Immature natural killer cell (primary cell): Measurements from ENCODE around the gene CCIN. TPM values are rescaled to one million over a fixed set of nuclear protein-coding genes. Genes with fewer than 3 reads are reported as not detected.

ENCODE experiments used
- DNase-seq, 3 donors: peaks; one replicate each; pipeline ENCODE4 v3.0.0; 2022; ENCODE audit warnings: mixed read lengths in 1 of 3
- H3K27ac Mint-ChIP-seq, 6 donors: one replicate each; pipeline ENCODE4 v1.8.0; 2020; ENCODE audit warnings: mixed read lengths in 6 of 6, mild to moderate bottlenecking in 5 of 6, inconsistent platforms in 4 of 6, moderate library complexity in 3 of 6
- H3K27me3 Mint-ChIP-seq, 3 donors: one replicate each; pipeline ENCODE4 v1.8.0; 2020 to 2021; ENCODE audit warnings: low read depth in 3 of 3, mild to moderate bottlenecking in 3 of 3, mixed read lengths in 3 of 3, moderate library complexity in 3 of 3, inconsistent platforms in 1 of 3
- H3K36me3 Mint-ChIP-seq, 3 donors: one replicate each; pipeline ENCODE4 v1.8.0; 2020; ENCODE audit warnings: mixed read lengths in 3 of 3, inconsistent platforms in 2 of 3, mild to moderate bottlenecking in 2 of 3
- H3K4me1 Mint-ChIP-seq, 2 donors: one replicate each; pipeline ENCODE4 v1.8.0; 2020; ENCODE audit warnings: inconsistent platforms in 2 of 2, mild to moderate bottlenecking in 2 of 2, mixed read lengths in 2 of 2, moderate library complexity in 1 of 2
- H3K4me3 Mint-ChIP-seq, 5 donors: one replicate each; pipeline ENCODE4 v1.8.0; 2020; ENCODE audit warnings: mild to moderate bottlenecking in 5 of 5, mixed read lengths in 5 of 5, inconsistent platforms in 3 of 5, moderate library complexity in 3 of 5
- H3K9me3 Mint-ChIP-seq, 6 donors: one replicate each; pipeline ENCODE4 v1.8.0; 2020; ENCODE audit warnings: mild to moderate bottlenecking in 6 of 6, mixed read lengths in 6 of 6, inconsistent platforms in 4 of 6, moderate library complexity in 3 of 6
- polyA plus RNA-seq, 3 donors: library from polyadenylated mRNA; unstranded; fragments of 300-500 nt; fragmentation: Illumina TruSeq; gene quantifications; one replicate each; pipeline ENCODE4 v1.2.3, GENCODE V29; 2021

CCIN gene
- polyA plus RNA-seq, 3 donors from 2014 or later, result 0.43 TPM; not detected in 2

DNA sequence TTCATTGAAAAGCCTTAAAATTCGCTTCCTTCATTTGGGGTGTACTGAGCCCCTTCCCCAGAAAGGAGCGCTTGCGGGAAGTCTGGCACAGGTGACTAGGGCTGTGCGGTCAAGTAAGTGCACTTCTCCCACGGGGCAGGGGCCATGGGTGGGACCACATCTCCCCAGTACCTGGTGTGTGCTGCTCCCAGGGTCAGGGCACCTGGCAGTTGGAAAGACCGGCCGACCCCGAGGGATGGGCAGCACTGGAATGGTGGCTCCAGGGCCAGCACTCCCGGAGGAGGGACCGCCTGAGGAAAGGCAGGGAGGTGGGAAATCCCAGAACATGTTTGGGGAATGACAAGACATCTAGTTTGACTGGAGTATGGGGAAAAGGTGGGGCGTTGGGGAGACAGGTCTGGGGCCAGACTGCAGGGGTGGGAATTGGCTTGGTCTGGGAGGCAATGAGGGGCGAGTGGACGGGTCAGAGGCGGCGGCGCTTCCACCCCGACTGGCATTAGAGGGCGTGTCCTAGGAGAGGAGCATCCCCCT, 33.4 kb upstream of the CCIN start:
- Mint-ChIP-seq H3K27ac (peak overlapping the region; percentile 63 to 95 (median 86)), H3K36me3 (no peaks in the 10 kb centered on the region), H3K4me3 (peak overlapping the region; percentile 76 to 84 (median 79)), H3K9me3 (no peaks in the 10 kb centered on the region), H3K4me1 (peaks cover 43 to 47% of the 10 kb centered on the region in 2 donors), H3K27me3 (peaks cover 2 to 9% (median 6%) of the 10 kb centered on the region in 3 donors)
- DNase-seq, result no peak

DNA sequence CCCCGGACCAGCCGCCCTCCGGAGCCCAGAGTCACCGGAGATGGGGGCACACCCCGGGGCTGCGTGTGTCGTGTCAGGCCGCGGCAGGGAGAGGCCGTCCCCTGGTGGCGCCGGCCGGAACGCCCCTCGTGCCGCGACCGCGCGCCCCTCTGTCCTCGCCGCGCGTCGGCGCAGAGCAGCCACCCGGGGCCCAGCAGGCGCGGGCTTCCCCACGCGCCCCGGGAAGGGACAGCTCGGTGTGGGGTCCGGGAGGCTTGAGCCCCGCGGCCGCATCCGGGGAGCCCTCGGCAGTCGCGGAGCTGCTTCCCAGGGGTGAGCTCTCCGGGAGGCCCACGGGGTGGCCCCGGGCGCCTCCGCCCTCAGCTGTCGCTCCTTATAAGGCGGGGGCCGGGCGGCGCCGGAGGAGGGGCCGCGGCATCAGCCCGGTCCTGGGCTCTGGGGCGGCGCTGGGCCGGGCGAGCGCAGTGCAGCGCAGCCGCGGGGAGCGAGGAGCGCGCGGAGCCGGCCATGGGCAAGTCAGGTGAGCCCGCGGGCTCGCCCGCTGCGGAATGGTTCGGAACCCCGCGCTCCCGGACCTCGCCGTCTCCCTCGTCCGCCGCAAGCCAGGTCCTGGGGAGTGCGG, 32.8 kb upstream of the CCIN start, which contains the start of gene GLIPR2:
Gene GLIPR2 (plus strand): TSS at position 462 of the 622 bp plus-strand sequence. CDS start 46 bp downstream, at position 508.
- peaks cover 49 to 53% of the 10 kb centered on the region in 2 donors for H3K4me1 Mint-ChIP-seq
- DNase-seq, result peak; percentile 83 to 84 (median 83)
- peak within 1 kb of the TSS; percentile 98 to 100 (median 100) for H3K27ac Mint-ChIP-seq
- H3K9me3 Mint-ChIP-seq, result no peaks in the 10 kb centered on the region
- H3K27me3 Mint-ChIP-seq, result peaks cover 2 to 9% (median 6%) of the 10 kb centered on the region in 3 donors
- H3K36me3 Mint-ChIP-seq, result no peaks in the 10 kb centered on the region
- H3K4me3 Mint-ChIP-seq, result peak within 1 kb of the TSS; percentile 93 to 100 (median 97)

DNA sequence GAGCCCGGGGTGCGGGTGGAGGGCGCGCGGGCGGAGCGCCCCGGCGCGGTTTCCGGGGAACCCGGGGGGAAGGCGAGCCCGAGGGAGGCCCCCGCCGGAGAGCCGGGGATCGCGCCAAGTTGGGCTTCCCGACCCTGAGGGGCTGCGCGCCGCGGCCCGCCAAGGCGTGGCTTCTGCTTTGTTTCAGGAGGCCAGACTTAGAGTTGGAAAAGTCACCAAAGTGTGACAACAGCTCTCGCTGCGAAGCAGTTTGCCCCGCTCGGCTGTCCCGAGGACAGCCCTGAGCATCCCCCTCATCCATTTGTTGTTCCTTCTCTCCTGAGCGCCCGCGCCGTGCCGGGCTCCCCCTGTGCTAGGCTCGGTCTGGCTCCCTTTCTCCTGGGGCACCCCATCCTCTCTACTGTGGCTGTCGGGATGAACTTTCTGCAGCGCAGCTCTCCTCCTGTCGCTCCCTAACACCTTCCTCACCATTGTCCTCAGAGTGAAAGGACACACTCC, 32.2 kb upstream of the CCIN start:
- no peak for DNase-seq

DNA sequence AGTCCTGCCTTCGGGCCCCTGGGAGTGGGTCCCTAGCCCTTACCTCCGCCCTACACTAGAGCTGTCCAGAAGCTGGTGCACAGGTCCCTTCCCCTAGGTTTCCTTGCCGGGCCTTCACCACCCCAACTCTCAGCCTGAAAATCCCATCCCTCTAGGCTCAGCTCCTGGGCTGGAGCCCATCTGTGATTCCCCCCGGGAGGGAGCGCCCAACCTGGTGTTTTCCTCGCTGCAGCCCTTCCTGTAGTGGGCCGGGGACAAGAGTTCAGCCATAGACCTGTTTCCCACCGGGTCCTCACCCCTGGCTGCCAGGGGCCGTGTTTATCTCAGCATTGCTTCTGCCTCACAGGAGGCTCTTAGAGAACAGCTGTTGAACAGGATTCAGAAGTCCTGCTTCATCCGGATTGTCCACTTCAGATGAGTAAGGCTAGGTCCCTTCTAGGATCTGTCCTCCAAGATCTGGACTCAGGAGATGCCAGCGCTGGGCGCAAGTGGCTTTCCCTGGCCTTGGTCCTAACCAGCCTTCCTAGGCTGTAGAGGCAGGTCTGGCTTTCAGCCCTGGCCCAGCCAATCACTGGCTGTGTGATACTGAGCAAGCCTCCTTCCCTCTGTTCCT, 31.7 kb upstream of the CCIN start:
- peaks cover 0 to 9% (median 6%) of the 10 kb centered on the region in 3 donors for H3K27me3 Mint-ChIP-seq
- DNase-seq, result no peak
- peaks cover 60 to 64% of the 10 kb centered on the region in 2 donors for H3K4me1 Mint-ChIP-seq
- H3K9me3 Mint-ChIP-seq, result no peaks in the 10 kb centered on the region
- H3K27ac Mint-ChIP-seq, result peak overlapping the region; percentile 98 to 100 (median 100)
- peak overlapping the region; percentile 93 to 100 (median 97) for H3K4me3 Mint-ChIP-seq
- H3K36me3 Mint-ChIP-seq, result no peaks in the 10 kb centered on the region

More for the DNA sequence above, 32.2 kb upstream of the CCIN start:
- Mint-ChIP-seq H3K27ac (peak overlapping the region; percentile 98 to 100 (median 100)), H3K36me3 (no peaks in the 10 kb centered on the region), H3K4me3 (peak overlapping the region; percentile 93 to 100 (median 97)), H3K27me3 (peaks cover 0 to 9% (median 6%) of the 10 kb centered on the region in 3 donors), H3K4me1 (peaks cover 55 to 59% of the 10 kb centered on the region in 2 donors), H3K9me3 (no peaks in the 10 kb centered on the region)

DNA sequence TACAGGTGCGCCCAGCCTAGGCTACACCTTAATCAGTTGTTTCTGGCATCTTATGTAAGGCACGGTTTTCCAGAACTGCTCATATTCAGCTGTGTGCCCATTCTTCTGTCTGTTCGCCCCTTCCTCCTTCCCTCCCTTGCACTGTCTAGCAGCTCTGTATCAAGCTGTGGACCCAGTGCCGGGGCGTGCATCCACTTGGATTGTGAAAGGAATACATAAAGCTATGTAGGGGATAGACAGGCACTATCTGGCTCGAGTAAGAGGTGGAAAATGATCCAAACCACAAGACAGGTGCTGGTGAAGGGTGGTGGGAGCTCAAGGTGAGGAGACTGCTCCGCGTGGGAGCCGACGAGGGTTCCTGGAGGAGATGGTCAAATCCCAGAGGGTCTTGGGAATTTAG, 30.7 kb upstream of the CCIN start:
- peaks cover 70 to 74% of the 10 kb centered on the region in 2 donors for H3K4me1 Mint-ChIP-seq
- H3K36me3 Mint-ChIP-seq, result peaks cover 0 to 3% (median 0%) of the 10 kb centered on the region in 3 donors
- H3K27ac Mint-ChIP-seq, result peak overlapping the region; percentile 91 to 100 (median 100)
- H3K4me3 Mint-ChIP-seq, result peak overlapping the region; percentile 93 to 100 (median 97)
- H3K9me3 Mint-ChIP-seq, result no peaks in the 10 kb centered on the region
- no peak for DNase-seq
- peaks cover 0 to 10% (median 6%) of the 10 kb centered on the region in 3 donors for H3K27me3 Mint-ChIP-seq

DNA sequence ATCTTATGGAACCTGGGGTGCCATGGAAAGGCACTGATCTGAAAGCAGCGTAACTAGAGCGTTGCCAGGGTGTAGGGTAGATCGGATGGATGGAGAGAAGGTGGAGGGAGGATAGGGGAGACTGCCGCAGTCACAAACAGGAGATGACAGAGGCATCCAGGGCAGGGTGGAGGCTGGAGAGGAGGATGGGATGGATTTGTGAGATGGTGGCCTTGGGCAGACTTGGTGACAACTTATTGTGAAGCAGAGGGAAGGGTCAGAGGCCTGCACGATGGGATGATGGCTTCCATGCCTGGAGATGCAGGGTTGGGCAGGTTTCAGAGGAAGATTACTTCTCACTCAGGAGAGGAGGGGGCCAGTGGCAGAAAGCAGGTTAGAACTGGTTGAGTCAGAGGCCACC, 30.3 kb upstream of the CCIN start:
- peak overlapping the region; percentile 93 to 100 (median 97) for H3K4me3 Mint-ChIP-seq
- peaks cover 0 to 3% (median 0%) of the 10 kb centered on the region in 3 donors for H3K36me3 Mint-ChIP-seq

DNA sequence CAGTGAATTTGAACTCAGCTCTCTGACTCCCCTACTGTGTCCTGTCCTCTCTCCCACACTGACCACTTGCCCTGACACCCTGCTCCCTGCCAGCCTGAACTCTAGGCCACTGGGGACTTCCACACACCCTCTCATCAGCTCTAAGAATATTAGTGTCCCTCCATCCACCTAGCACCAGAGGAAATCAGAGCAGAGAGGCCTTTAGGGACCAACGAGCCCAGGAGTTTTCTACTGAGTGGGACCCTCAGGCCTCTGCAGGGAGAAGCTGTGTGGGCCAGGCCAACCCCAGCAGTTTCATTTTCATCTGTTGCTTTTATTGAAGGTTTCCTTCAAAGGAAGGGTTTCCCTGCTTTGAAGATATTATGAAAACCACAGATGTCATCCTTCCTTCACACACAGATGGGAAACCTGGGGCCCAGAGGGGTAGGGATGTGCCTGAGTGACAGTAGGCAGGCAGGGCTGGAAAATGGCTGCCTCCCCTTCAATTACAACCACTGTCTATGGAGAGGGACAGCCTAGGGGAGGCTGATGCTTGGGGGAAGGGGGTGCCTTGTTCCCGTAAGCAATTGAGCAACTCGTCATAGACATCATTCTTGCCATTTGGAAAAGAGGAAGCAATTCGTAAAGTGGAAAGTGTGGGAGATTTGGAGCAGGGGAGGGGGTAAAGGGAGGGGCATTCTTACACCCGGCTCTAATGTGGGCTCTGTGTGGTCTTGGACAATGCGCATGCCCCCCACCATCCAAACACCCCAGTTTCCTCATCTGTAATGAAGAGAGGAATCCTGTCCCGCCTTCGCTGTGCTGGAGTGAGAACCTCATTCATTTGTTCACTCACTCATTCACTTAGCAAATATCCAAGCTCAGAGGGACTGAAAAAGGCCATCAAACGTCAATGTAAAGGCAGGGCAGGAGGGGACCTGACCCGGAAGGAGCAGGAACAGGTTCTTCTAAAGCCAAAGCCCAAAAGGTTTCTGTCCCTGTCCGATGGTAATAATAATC, 28.8 kb upstream of the CCIN start:
- H3K4me3 Mint-ChIP-seq, result peak overlapping the region; percentile 93 to 100 (median 97)
- no peak for DNase-seq
- peaks cover 3 to 14% (median 10%) of the 10 kb centered on the region in 3 donors for H3K36me3 Mint-ChIP-seq

More for the DNA sequence above, 30.3 kb upstream of the CCIN start:
- Mint-ChIP-seq H3K27ac (peak overlapping the region; percentile 91 to 100 (median 100)), H3K9me3 (no peaks in the 10 kb centered on the region), H3K4me1 (peaks cover 74 to 78% of the 10 kb centered on the region in 2 donors), H3K27me3 (peaks cover 0 to 11% (median 8%) of the 10 kb centered on the region in 3 donors)
- no peak for DNase-seq

DNA sequence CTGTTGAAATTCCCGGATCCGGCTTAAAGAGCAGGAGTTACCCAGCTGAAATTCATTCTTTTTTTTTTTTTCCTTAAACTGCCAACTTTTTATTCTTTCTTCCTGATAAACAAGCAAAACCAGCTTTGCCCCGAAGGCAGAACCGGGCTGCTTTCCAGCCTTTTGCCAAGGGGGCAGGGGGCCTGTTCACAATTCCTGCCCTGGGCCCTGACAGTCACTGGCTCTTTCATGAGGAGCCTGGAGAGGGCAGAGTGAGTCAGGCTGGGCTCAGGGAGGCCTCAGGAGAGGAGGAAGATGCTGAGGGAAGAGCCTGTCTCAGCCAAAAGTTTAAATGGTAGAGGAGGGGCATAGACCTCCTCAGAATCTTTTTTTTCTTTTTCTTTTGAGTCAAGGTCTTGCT, 27.9 kb upstream of the CCIN start:
- Mint-ChIP-seq H3K4me3 (peak overlapping the region; percentile 93 to 100 (median 97)), H3K4me1 (peaks cover 93% of the 10 kb centered on the region in 2 donors), H3K36me3 (peaks cover 12 to 23% (median 19%) of the 10 kb centered on the region in 3 donors), H3K9me3 (peaks cover 0 to 3% (median 0%) of the 10 kb centered on the region in 6 donors), H3K27me3 (peaks cover 3 to 14% (median 13%) of the 10 kb centered on the region in 3 donors), H3K27ac (peak overlapping the region; percentile 98 to 100 (median 100))
- no peak for DNase-seq

More for the DNA sequence above, 28.8 kb upstream of the CCIN start:
- H3K9me3 Mint-ChIP-seq, result peaks cover 0 to 1% (median 0%) of the 10 kb centered on the region in 6 donors
- H3K27ac Mint-ChIP-seq, result peak overlapping the region; percentile 91 to 100 (median 100)
- peaks cover 3 to 16% (median 13%) of the 10 kb centered on the region in 3 donors for H3K27me3 Mint-ChIP-seq
- peaks cover 89 to 91% of the 10 kb centered on the region in 2 donors for H3K4me1 Mint-ChIP-seq

DNA sequence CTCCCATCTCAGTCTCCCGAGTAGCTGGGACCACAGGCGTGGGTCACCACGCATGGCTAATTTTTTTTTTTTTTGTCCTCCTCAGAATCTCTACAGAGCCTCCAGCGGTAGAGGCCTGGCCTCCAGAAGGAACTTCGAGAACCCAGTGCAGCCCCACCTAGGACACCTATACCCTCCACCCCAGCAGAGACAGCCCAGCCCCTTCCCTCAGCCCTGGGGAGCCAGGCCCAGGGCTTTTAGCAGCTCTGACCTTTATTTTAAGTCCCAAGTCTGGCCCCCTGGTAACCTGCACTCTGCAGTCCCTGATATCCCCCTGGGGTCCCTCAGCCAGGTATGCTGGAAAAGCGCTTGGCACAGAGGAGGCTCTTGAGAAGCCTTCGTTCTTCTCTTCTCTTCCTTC, 27.4 kb upstream of the CCIN start:
- Mint-ChIP-seq H3K36me3 (peaks cover 14 to 25% (median 21%) of the 10 kb centered on the region in 3 donors), H3K27ac (peak overlapping the region; percentile 98 to 100 (median 100)), H3K4me1 (peaks cover 98% of the 10 kb centered on the region in 2 donors), H3K27me3 (peaks cover 3 to 16% (median 13%) of the 10 kb centered on the region in 3 donors), H3K4me3 (peak overlapping the region; percentile 93 to 100 (median 97)), H3K9me3 (peaks cover 0 to 3% (median 0%) of the 10 kb centered on the region in 6 donors)
- DNase-seq, result no peak

DNA sequence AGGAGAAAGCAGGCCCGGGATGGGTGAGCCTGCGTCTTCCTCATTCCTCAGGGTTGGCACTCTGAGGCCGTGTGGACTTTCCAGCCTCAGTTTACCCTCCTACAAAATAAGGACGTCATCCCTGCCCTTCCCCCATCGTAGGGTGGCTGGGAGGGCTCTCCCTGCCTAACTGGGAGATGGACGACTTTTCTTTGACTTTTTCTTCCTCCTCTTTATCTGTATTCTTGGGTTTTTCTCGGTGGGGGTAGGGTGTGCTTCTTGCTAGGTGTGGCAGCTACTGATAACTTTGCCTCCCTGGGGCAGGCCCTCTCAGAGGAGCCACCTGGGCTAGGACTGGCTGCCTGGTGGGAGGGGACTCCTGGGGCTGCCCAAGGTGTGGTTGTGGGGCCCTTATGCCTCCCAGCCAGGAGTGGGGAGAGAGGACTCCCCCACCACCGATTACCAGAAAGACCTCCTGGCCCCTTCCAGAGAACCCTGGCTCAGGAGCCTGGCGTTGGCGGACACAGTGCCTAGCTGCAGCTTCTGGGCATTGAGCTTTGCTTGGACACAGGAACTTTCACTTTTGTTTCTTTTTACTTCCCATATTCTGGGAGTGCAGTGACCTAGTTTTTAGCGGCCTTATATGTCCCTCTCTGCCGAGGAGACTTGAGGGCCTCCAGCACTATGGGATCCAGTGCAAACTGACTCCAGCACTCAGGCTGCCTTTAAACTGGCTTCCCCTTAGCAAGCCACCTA, 26.5 kb upstream of the CCIN start:
- peaks cover 100% of the 10 kb centered on the region in 2 donors for H3K4me1 Mint-ChIP-seq
- H3K27ac Mint-ChIP-seq, result peak overlapping the region; percentile 98 to 100 (median 100)
- peaks cover 0 to 3% (median 0%) of the 10 kb centered on the region in 6 donors for H3K9me3 Mint-ChIP-seq
- peak; percentile 47 to 55 (median 48) for DNase-seq
- H3K27me3 Mint-ChIP-seq, result peaks cover 3 to 12% (median 8%) of the 10 kb centered on the region in 3 donors
- H3K36me3 Mint-ChIP-seq, result peaks cover 14 to 34% (median 30%) of the 10 kb centered on the region in 3 donors
- peak overlapping the region; percentile 93 to 100 (median 97) for H3K4me3 Mint-ChIP-seq

DNA sequence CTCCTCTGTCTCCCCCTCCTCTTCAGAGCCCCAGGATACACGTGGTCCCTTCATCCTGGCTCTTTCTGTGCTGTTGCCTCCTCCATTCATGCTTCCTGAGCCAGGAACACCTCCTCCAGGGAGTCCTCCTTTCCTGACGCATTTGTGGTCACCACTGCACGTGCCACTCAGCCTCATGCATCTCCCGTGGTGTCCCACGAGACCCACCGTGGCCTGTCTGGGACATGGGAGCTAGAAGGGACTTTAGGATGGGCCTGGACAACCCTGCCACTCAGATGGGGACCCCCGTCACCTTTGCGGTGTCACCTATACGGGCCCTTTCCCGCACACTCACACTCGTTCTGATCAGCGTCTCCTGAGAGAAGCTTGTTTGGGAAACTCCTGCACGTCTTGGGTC, 25.9 kb upstream of the CCIN start:
- DNase-seq, result peak in 2 of 3 donors; percentile 36 to 49
- H3K9me3 Mint-ChIP-seq, result peaks cover 0 to 3% (median 0%) of the 10 kb centered on the region in 6 donors
- H3K27me3 Mint-ChIP-seq, result peaks cover 3 to 11% (median 9%) of the 10 kb centered on the region in 3 donors
- H3K4me3 Mint-ChIP-seq, result peak overlapping the region; percentile 93 to 100 (median 97)
- peaks cover 100% of the 10 kb centered on the region in 2 donors for H3K4me1 Mint-ChIP-seq
- peaks cover 14 to 35% (median 32%) of the 10 kb centered on the region in 3 donors for H3K36me3 Mint-ChIP-seq
- peak overlapping the region; percentile 98 to 100 (median 100) for H3K27ac Mint-ChIP-seq
